ENCODE results near the gene LIN7C.

Gene LIN7C

GRCh38 chr11:27468209-27468994, 38.2 kb downstream of the LIN7C start:
- TF ChIP-seq TCF4 (CRISPR knock-in tag; IDR thresholded peaks at IDR 0.05; ENCODE audit: borderline replicate concordance) (no peak), TOX (CRISPR knock-in tag; IDR thresholded peaks at IDR 0.05; ENCODE audit: borderline replicate concordance) (no peak), PPARA (CRISPR knock-in tag; IDR thresholded peaks at IDR 0.05; ENCODE audit: borderline replicate concordance) (no peak), ARNTL (CRISPR knock-in tag; IDR thresholded peaks at IDR 0.05; ENCODE audit: borderline replicate concordance, low read depth) (no peak), BACH2 (CRISPR knock-in tag; IDR thresholded peaks at IDR 0.05; ENCODE audit: borderline replicate concordance) (no peak), POU6F1 (CRISPR knock-in tag; IDR thresholded peaks at IDR 0.05; ENCODE audit: borderline replicate concordance, low read depth) (no peak), ZC3H10 (CRISPR knock-in tag; IDR thresholded peaks at IDR 0.05) (no peak), ZNF565 (CRISPR knock-in tag; conservative IDR thresholded peaks at IDR 0.05; ENCODE audit: low read depth) (no peak), ESRRG (CRISPR knock-in tag; IDR thresholded peaks at IDR 0.05) (no peak)

DNA sequence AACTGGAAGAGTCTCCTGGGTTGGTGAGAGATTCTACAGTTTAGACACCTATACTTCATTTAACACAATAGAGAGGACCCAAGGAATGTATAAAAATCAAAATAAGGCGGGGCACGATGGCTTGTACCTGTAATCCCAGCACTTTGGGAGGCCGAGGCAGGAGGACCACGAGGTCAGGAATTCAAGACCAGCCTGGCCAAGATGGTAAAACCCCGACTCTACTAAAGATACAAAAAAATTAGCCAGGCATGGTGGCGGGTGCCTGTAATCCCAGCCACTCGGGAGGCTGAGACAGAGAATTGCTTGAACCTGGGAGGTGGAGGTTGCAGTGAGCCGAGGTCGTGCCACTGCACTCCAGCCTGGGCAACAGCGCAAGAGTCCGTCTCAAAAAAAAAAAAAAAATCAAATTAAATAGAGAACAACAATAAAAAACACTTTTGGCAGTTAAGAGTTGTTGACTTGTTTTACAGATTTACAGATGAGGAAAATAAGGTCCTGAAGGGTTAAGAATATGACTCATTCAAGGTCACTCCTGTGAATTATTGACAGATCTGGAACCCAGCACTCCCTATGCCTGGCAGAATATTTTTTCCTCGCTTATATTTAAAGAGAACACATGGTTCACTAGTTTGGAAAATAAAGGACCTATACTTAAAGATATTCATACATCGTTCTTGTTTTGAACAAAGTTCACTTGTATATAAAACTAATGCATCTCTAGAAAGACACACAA, 39.2 kb downstream of the LIN7C start:
- TF ChIP-seq SNAI2 (CRISPR knock-in tag; IDR thresholded peaks at IDR 0.05) (no peak), BACH2 (CRISPR knock-in tag; IDR thresholded peaks at IDR 0.05; ENCODE audit: borderline replicate concordance) (no peak), CSRNP3 (CRISPR knock-in tag; IDR thresholded peaks at IDR 0.05) (no peak), ZNF70 (CRISPR knock-in tag; IDR thresholded peaks at IDR 0.05) (no peak), ISL1 (CRISPR knock-in tag; IDR thresholded peaks at IDR 0.05) (no peak), TCF4 (CRISPR knock-in tag; IDR thresholded peaks at IDR 0.05; ENCODE audit: borderline replicate concordance) (no peak), CREB5 (CRISPR knock-in tag; IDR thresholded peaks at IDR 0.05; ENCODE audit: low read depth) (no peak), RARB (CRISPR knock-in tag; IDR thresholded peaks at IDR 0.05) (no peak), ARNTL (CRISPR knock-in tag; IDR thresholded peaks at IDR 0.05; ENCODE audit: borderline replicate concordance, low read depth) (no peak), CSDC2 (CRISPR knock-in tag; IDR thresholded peaks at IDR 0.05) (no peak), PPARA (CRISPR knock-in tag; IDR thresholded peaks at IDR 0.05; ENCODE audit: borderline replicate concordance) (no peak), POU6F1 (CRISPR knock-in tag; IDR thresholded peaks at IDR 0.05; ENCODE audit: borderline replicate concordance, low read depth) (no peak), TOX (CRISPR knock-in tag; IDR thresholded peaks at IDR 0.05; ENCODE audit: borderline replicate concordance) (no peak), ZC3H10 (CRISPR knock-in tag; IDR thresholded peaks at IDR 0.05) (no peak)
- TF ChIP-seq, protein P1, sequence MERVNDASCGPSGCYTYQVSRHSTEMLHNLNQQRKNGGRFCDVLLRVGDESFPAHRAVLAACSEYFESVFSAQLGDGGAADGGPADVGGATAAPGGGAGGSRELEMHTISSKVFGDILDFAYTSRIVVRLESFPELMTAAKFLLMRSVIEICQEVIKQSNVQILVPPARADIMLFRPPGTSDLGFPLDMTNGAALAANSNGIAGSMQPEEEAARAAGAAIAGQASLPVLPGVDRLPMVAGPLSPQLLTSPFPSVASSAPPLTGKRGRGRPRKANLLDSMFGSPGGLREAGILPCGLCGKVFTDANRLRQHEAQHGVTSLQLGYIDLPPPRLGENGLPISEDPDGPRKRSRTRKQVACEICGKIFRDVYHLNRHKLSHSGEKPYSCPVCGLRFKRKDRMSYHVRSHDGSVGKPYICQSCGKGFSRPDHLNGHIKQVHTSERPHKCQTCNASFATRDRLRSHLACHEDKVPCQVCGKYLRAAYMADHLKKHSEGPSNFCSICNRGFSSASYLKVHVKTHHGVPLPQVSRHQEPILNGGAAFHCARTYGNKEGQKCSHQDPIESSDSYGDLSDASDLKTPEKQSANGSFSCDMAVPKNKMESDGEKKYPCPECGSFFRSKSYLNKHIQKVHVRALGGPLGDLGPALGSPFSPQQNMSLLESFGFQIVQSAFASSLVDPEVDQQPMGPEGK (CRISPR knock-in tag; IDR thresholded peaks at IDR 0.05; ENCODE audit: borderline replicate concordance) = no peak
- no peak for ATAC-seq

More at GRCh38 chr11:27468209-27468994, 38.2 kb downstream of the LIN7C start:
- no peak for ATAC-seq

GRCh38 chr11:27466363-27466762, 40.2 kb downstream of the LIN7C start:
- no peak for ATAC-seq
- no peak for TF ChIP-seq ZFP30 (CRISPR knock-in tag; IDR thresholded peaks at IDR 0.05)

All from SK-N-SH treated with all-trans-retinoic acid at 6 μM for 48 hours (cell line).